Testis (tissue), 3 donors: ENCODE data around the gene MRPL2. TPM values are rescaled to one million over a fixed set of nuclear protein-coding genes. Genes with fewer than 3 reads are reported as not detected.

Source experiments
- DNase-seq: peaks from one replicate; pipeline ENCODE4 v3.0.0-alpha.2; 2019
- H3K27ac ChIP-seq, 2 donors: fragments of 200-600 bp; sonication (generic); one replicate each; pipeline ENCODE4 v1.5.1; 2019
- H3K27me3 ChIP-seq: fragments of 200-600 bp; sonication (generic); one replicate; pipeline ENCODE4 v1.5.1; 2019
- H3K36me3 ChIP-seq: fragments of 200-600 bp; sonication (generic); one replicate; pipeline ENCODE4 v1.5.1; 2017; ENCODE audit warnings: low read depth; ENCODE audit errors: missing control alignments
- H3K4me1 ChIP-seq: fragments of 200-600 bp; sonication (generic); one replicate; pipeline ENCODE4 v1.5.1; 2019
- H3K4me3 ChIP-seq, 2 donors: fragments of 200-600 bp; sonication (generic); one replicate each; pipeline ENCODE4 v1.5.1; 2017 to 2019
- H3K9me3 ChIP-seq: fragments of 200-600 bp; sonication (generic); one replicate; pipeline ENCODE4 v1.5.1; 2017
- CTCF ChIP-seq, 3 experiments: fragments of 450-650 bp in 2 of 3; fragments of 200-600 bp in 1 of 3; sonication (generic) in 1 of 3; IDR thresholded peaks; one replicate each; pipeline ENCODE4 v1.5.1; 2016 to 2019; ENCODE audit warnings: antibody characterized with exemption in 3 of 3, mild to moderate bottlenecking in 2 of 3, moderate library complexity in 1 of 3
- POLR2A ChIP-seq: fragments of 450-650 bp; IDR thresholded peaks from one replicate; pipeline ENCODE4 v1.6.1; 2017; ENCODE audit warnings: antibody characterized with exemption, mild to moderate bottlenecking, moderate library complexity
- WGBS, 2 donors: methylation state at CpG; one replicate each; pipeline ENCODE4 v1.1.5; 2018; 5-methylcytosine and 5-hydroxymethylcytosine counted together
- intact Hi-C: fragments of 100-400 bp; cut with DNase I; formaldehyde crosslinking; loops from one replicate; pipeline ENCODE4 v1.15.1; 2023; ENCODE audit warnings: low total_unique reads
- polyA plus RNA-seq: library from polyadenylated mRNA; stranded (reverse); fragments of 350-450 nt; fragmentation: Illumina TruSeq; extraction: RNeasy Lipid Tissue Mini Kit (QIAGEN cat#74804); gene quantifications from one replicate; pipeline ENCODE4 v1.2.3, GENCODE V29; 2014; ENCODE audit warnings: low read depth, low replicate concordance; ENCODE audit not compliant: insufficient read depth
- total RNA-seq, 2 donors: library from RNA; depleted of rRNA; stranded (reverse); fragments of >200 nt; gene quantifications; one replicate each; pipeline ENCODE4 v1.2.3, GENCODE V29; 2016

The MRPL2 gene
- total and polyA plus RNA-seq, 3 donors from 2014 or later, result 37.2 to 72.8 (median 54.8) TPM

- Histone ChIP-seq H3K4me1 (no peaks in the 10 kb centered on the region), H3K9me3 (no peaks in the 10 kb centered on the region), H3K27ac (no peak overlapping the region), H3K27me3 (no peaks in the 10 kb centered on the region), H3K36me3 (no peaks in the 10 kb centered on the region), H3K4me3 (no peak overlapping the region)
- intact Hi-C loops, result no loop called here
- DNase-seq, result no peak
- WGBS, 2 donors, result 79 to 81% methylated on average over 9 of the region's 9 CpGs
- TF ChIP-seq CTCF (IDR thresholded peaks at IDR 0.05) (no peak), POLR2A (no peak)
Observed at GRCh38 chr6:43029120-43029519, 30.1 kb downstream of the MRPL2 start.

- Histone ChIP-seq H3K36me3 (no peaks in the 10 kb centered on the region), H3K27me3 (no peaks in the 10 kb centered on the region), H3K4me1 (no peaks in the 10 kb centered on the region), H3K9me3 (no peaks in the 10 kb centered on the region), H3K27ac (no peak overlapping the region), H3K4me3 (no peak overlapping the region)
- WGBS, 2 donors, result 88 to 92% methylated on average over 5 of the region's 5 CpGs
- no peak for DNase-seq
- TF ChIP-seq POLR2A (no peak), CTCF (IDR thresholded peaks at IDR 0.05) (no peak)
- intact Hi-C loops, result no loop called here
Observed at GRCh38 chr6:43026365-43026764, 32.9 kb downstream of the MRPL2 start.

- H3K36me3 ChIP-seq, result no peaks in the 10 kb centered on the region
- 77% methylated on average over 2 of the region's 2 CpGs for WGBS, 2 donors
- TF ChIP-seq POLR2A (no peak), CTCF (IDR thresholded peaks at IDR 0.05) (no peak)
- H3K4me1 ChIP-seq, result peaks cover 5% of the 10 kb centered on the region
- no peak overlapping the region for H3K27ac ChIP-seq
- intact Hi-C loops, result no loop called here
- no peak overlapping the region for H3K4me3 ChIP-seq
- H3K9me3 ChIP-seq, result no peaks in the 10 kb centered on the region
- no peaks in the 10 kb centered on the region for H3K27me3 ChIP-seq
- DNase-seq, result no peak
Observed at GRCh38 chr6:43024436-43024835, 34.8 kb downstream of the MRPL2 start.

GRCh38 chr6:43021270-43022047, 37.8 kb downstream of the MRPL2 start, which contains the start of gene RRP36:
Gene RRP36 (plus strand): TSS chr6:43021623. CDS start chr6:43021655, 32 bp downstream.
- TF ChIP-seq POLR2A, result no peak
- no peak for TF ChIP-seq CTCF (IDR thresholded peaks at IDR 0.05)
- Histone ChIP-seq H3K9me3 (no peaks in the 10 kb centered on the region), H3K36me3 (no peaks in the 10 kb centered on the region), H3K27ac (peak within 1 kb of the TSS; percentile 40 to 88), H3K4me3 (peak within 1 kb of the TSS; percentile 84 to 92), H3K4me1 (peaks cover 11% of the 10 kb centered on the region), H3K27me3 (no peaks in the 10 kb centered on the region)
- 0 to 1% methylated on average over 6 to 56 of the region's 56 CpGs for WGBS, 2 donors
- DNase-seq, result peak; percentile 89
- intact Hi-C loops, result no loop called here

GRCh38 chr6:43020847-43021246, 38.4 kb downstream of the MRPL2 start:
- no peak for DNase-seq
- intact Hi-C loops, result no loop called here
- TF ChIP-seq CTCF (IDR thresholded peaks at IDR 0.05) (no peak), POLR2A (no peak)
- Histone ChIP-seq H3K9me3 (no peaks in the 10 kb centered on the region), H3K4me3 (peak overlapping the region; percentile 84 to 92), H3K27me3 (no peaks in the 10 kb centered on the region), H3K36me3 (no peaks in the 10 kb centered on the region), H3K27ac (peak overlapping the region; percentile 40 to 88), H3K4me1 (peaks cover 17% of the 10 kb centered on the region)
- WGBS, 2 donors, result 36 to 40% methylated on average over 5 of the region's 5 CpGs
